Left ventricle myocardium superior (tissue), 1 donor: ENCODE measurements around the gene PLA2G4D. TPM values are rescaled to one million over a fixed set of nuclear protein-coding genes. Genes with fewer than 3 reads are reported as not detected.
A peak's percentile ranks its signal among the peaks of the same experiment; 100 is the strongest.

Source experiments
- ATAC-seq: fragments of 200-7000 bp; cut with Tn5 transposase; one replicate; pipeline ENCODE4 v1.9.1; 2020; ENCODE audit warnings: mild to moderate bottlenecking, moderate library complexity
- DNase-seq: peaks from one replicate; pipeline ENCODE4 v3.0.0-alpha.2; 2020
- intact Hi-C: fragments of 100-400 bp; cut with micrococcal nuclease; formaldehyde crosslinking; loops from one replicate; pipeline ENCODE4 v1.11.0; 2022
- total RNA-seq: library from RNA; stranded (reverse); fragmentation: NEBNext Ultra II Directional; extraction: Animal tissue kit (Norgen Biotek cat#: 25700); gene quantifications from one replicate; pipeline ENCODE4 v1.2.1, GENCODE V29; 2021
- donor health status: DM: no; HTN: yes; CAD: no; lungs with severe emphysema.

Gene PLA2G4D
- total RNA-seq, 1 donor from 2014 or later: not detected

- intact Hi-C loops: no loop called here
- ATAC-seq (no peak), DNase-seq (no peak)
These were observed 35.0 kb upstream of the PLA2G4D start for GRCh38 chr15:42129364-42129763.

- intact Hi-C loops: no loop called here
- ATAC-seq (no peak), DNase-seq (no peak)
These were observed 34.1 kb upstream of the PLA2G4D start for GRCh38 chr15:42128476-42128875.

GRCh38 chr15:42123546-42123945 is 29.2 kb upstream of the PLA2G4D start:
- DNase-seq (no peak), ATAC-seq (no peak)
- intact Hi-C loops: no loop called here

GRCh38 chr15:42121682-42122081 is 27.3 kb upstream of the PLA2G4D start:
- intact Hi-C loops: no loop called here
- ATAC-seq (no peak), DNase-seq (no peak)

- intact Hi-C loops: no loop called here
- DNase-seq (no peak), ATAC-seq (no peak)
These were observed 26.7 kb upstream of the PLA2G4D start for GRCh38 chr15:42121021-42121420.

GRCh38 chr15:42120285-42120684 is 25.9 kb upstream of the PLA2G4D start:
- ATAC-seq (no peak), DNase-seq (no peak)
- intact Hi-C loops: no loop called here

GRCh38 chr15:42119446-42119760 is 25.0 kb upstream of the PLA2G4D start:
- no peak for ATAC-seq
- intact Hi-C loops: no loop called here
- no peak for DNase-seq

- peak; percentile 28 for ATAC-seq
These were observed 24.5 kb upstream of the PLA2G4D start for GRCh38 chr15:42118650-42119445.

GRCh38 chr15:42111924-42112323 is 17.6 kb upstream of the PLA2G4D start:
- DNase-seq: no peak
- intact Hi-C loops: no loop called here
- no peak for ATAC-seq

More at GRCh38 chr15:42118650-42119445, 24.5 kb upstream of the PLA2G4D start:
- no peak for DNase-seq
- intact Hi-C loops: no loop called here

- DNase-seq (no peak), ATAC-seq (no peak)
- intact Hi-C loops: no loop called here
These were observed 16.0 kb upstream of the PLA2G4D start for GRCh38 chr15:42110367-42110766.

- DNase-seq: no peak
These were observed 14.4 kb upstream of the PLA2G4D start for GRCh38 chr15:42108806-42109205.

GRCh38 chr15:42108189-42108588 is 13.8 kb upstream of the PLA2G4D start:
- DNase-seq (no peak), ATAC-seq (no peak)
- intact Hi-C loops: no loop called here

More at GRCh38 chr15:42108806-42109205, 14.4 kb upstream of the PLA2G4D start:
- no peak for ATAC-seq
- intact Hi-C loops: no loop called here

- intact Hi-C loops: no loop called here
- ATAC-seq: no peak
- no peak for DNase-seq
These were observed 13.1 kb upstream of the PLA2G4D start for GRCh38 chr15:42107473-42107872.

GRCh38 chr15:42106288-42106687 is 11.9 kb upstream of the PLA2G4D start:
- intact Hi-C loops: no loop called here

GRCh38 chr15:42104095-42104891 is 9.9 kb upstream of the PLA2G4D start:
- DNase-seq (no peak), ATAC-seq (no peak)
- intact Hi-C loops: no loop called here

More at GRCh38 chr15:42106288-42106687, 11.9 kb upstream of the PLA2G4D start:
- ATAC-seq: no peak
- DNase-seq: no peak

GRCh38 chr15:42102646-42103235 is 8.4 kb upstream of the PLA2G4D start:
- intact Hi-C loops: no loop called here
- ATAC-seq: no peak
- DNase-seq: no peak

- ATAC-seq (no peak), DNase-seq (no peak)
- intact Hi-C loops: no loop called here
These were observed 7.5 kb upstream of the PLA2G4D start for GRCh38 chr15:42101861-42102260.

- ATAC-seq: no peak
- no peak for DNase-seq
- intact Hi-C loops: no loop called here
These were observed 5.8 kb upstream of the PLA2G4D start for GRCh38 chr15:42100021-42100800.

GRCh38 chr15:42097018-42097417 is 2.7 kb upstream of the PLA2G4D start:
- intact Hi-C loops: no loop called here
- ATAC-seq (no peak), DNase-seq (no peak)

- no peak for DNase-seq
- intact Hi-C loops: no loop called here
- no peak for ATAC-seq
These were observed 396 bp downstream of the PLA2G4D start for GRCh38 chr15:42093966-42094365.
